NOMO-1 treated with DMSO at 0.1 percent for 48 hours (cell line): ENCODE measurements around the gene ITGAL.
"Not testable (repeated sequence)": the region's sequence is repeated elsewhere in the genome, so short reads cannot be mapped to it uniquely, and the experiment has no call there.

Experiments
- DNase-seq: peaks from one replicate; lab custom pipeline; 2025; ENCODE audit not compliant: unreplicated experiment; lab: John Stamatoyannopoulos, UW

The ITGAL gene

DNA sequence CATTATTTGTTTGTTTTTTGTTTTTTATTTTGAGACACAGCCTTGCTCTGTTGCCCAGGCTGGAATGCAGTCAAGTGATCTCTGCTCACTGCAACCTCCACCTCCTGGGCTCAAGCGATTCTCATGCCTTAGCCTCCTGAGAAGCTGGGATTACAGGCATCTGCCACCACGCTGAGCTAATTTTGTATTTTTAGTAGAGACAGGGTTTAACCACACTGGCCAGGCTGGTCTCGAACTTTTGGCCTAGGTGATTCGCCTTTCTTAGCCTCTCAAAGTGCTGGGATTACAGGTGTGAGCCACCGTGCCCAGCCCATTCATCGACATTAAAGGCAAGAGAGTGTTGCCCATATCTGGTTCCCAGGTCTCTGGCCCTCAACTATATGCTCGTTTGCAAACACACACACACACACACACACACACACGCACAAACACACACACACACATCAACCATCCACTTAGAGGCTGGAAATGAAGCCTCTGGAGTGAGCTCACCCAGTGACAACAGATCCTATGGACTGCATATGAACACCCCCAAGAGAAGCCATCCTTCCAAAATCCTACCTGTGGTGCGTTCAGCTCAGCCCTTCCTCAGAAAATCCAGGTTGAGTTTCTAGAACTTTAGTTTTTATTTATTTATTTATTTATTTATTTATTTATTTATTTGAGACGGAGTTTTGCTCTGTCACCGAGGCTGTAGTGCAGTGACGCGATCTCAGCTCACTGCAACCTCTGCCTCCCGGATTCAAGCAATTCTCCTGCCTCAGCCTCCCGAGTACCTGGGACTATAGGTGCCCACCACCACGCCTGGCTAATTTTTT, 14.6 kb upstream of the ITGAL start:
- no peak for DNase-seq

DNA sequence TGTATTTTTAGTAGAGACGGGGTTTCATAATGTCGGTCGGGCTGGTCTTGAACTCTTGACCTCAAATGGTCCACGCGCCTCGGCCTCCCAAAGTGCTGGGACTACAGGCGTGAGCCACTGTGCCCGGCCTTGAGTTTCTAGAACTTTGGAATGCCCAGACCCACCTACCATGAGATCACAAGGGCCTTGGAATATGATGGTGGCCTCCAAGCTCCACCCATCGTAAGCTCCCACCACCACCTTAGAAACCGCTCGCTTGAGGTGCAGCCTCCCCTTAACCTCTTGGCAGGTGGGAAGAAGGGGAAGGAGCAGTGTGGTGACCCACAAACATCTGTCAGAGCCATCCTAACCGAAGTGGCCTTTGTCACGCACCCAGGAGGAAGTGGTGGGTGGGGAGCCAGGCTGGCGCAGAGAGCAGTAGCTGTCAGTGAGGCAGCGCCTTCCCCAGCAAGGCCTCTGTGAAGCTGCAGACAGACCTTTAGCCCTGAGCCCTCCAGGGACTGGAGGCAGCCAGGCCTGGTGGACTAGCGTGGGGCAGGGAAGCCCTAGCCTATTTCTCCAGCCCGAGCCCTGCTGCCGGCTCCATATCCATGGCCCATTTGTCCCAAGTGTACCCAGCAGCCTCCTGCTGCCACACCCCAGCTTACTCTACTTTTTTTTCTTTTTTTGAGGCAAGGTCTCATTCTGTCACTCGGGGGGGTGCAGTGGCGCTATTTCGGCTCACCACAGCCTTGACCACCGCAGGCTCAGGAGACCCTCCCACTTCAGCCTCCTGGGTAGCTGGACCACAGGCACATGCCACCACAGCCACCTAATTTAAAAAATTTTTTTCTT, 13.8 kb upstream of the ITGAL start:
- DNase-seq: peak; percentile 98

- DNase-seq: no peak
These were observed 13.1 kb upstream of the ITGAL start for GRCh38 chr16:30459456-30459855.

DNA sequence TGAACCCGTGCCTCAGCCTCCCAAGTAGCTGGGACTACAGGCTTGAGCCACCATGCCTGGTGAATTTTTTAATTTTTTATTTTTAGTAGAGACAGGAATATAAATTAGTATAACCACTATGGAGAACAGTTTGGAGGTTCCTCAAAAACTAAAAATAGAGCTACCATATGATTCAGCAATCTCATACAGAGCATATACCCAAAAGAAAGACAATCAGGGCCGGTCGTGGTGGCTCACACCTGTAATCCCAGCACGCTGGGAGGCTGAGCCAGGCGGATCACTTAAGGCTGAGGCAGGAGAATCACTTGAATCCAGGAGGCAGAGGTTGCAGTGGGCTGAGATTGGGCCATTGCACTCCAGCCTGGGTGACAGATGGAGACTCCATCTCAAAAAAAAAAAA, 11.1 kb upstream of the ITGAL start:
- peak; percentile 37 for DNase-seq

DNA sequence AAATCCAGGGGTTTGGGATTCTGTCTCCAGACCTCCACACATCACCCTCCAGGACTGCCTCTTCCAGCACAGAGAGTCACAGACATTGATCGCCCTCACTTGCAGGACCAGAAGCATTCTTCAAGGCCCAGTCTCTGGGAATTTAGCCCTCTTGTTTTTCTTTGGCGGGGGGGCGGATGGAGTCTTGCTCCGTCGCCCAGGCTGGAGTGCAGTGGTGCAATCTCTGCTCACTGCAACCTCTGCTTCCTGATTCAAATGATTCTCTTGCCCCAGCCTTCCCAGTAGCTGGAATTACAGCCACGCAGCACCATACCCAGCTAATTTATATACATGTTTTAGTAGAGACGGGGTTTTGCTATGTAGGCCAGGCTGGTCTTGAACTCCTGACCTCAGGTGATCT, 8.5 kb upstream of the ITGAL start:
- no peak for DNase-seq

GRCh38 chr16:30470170-30470512, 2.4 kb upstream of the ITGAL start:
- DNase-seq: no peak

- no peak for DNase-seq
These were observed 1.9 kb upstream of the ITGAL start for GRCh38 chr16:30470632-30470995.

DNA sequence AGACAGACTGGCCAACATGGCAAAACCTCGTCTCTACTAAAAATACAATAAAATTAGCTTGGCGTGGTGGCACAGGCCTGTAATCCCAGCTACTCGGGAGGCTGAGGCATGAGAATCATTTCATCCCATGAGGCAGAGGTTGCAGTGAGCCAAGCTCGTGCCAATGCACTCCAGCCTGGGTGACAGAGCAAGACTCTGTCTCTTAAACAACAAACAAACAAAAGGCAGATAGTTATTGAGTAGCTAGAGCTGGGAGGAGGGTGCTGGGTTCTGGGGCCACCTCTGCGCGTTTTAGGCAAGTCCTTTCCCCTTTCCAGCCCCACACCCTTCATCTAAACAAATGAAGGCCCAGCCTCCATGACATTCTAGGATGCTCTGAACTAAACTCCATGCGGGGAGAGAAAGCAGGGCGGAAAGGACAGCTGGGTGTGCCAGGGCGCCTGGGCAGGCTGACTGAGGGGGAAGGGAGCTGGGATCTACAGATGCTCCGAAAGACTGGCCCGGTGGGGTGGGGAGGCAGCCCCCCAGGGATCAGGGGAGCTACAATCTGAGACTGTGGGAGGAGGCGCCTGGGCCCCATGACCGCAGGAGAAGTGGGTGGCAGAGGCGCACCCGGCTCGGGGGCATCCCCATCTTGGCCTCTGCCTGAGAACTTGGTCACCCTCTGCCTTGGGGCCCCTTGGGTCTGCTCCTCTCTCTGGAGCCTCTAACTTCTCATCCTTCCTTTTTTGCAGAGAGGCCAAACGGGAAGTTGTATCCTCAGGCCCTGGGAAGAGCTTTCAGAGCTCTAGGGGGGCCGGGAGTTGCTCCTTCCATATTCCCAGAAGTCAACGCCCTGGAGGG, 910 bp downstream of the ITGAL start:
- DNase-seq: peak; percentile 58

GRCh38 chr16:30474074-30474452, 1.5 kb downstream of the ITGAL start:
- no peak for DNase-seq

GRCh38 chr16:30474684-30475083, 2.1 kb downstream of the ITGAL start:
- DNase-seq: no peak

GRCh38 chr16:30476991-30477390, 4.4 kb downstream of the ITGAL start:
- DNase-seq: no peak

DNA sequence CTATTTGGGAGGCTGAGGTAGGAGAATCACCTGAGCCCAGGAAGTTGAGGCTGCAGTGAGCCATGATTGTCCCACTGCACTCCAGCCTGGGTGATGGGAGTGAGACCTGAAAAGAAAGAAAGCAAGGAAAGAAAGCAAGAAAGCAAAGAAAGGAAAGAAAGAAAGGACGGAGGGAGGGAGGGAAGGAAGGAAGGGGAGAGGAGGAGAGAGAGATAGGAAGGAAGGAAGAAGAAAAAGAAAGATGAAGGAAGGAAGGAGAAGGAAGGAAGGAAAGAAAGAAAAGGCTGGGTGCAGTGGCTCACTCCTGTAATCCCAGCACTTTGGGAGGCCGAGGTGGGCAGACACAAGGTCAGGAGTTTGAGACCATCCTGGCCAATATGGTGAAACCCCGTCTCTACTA, 5.2 kb downstream of the ITGAL start:
- not testable (repeated sequence) for DNase-seq

GRCh38 chr16:30478766-30479478, 6.4 kb downstream of the ITGAL start:
- DNase-seq: no peak

GRCh38 chr16:30481381-30481780, 8.8 kb downstream of the ITGAL start:
- DNase-seq: peak; percentile 65

DNA sequence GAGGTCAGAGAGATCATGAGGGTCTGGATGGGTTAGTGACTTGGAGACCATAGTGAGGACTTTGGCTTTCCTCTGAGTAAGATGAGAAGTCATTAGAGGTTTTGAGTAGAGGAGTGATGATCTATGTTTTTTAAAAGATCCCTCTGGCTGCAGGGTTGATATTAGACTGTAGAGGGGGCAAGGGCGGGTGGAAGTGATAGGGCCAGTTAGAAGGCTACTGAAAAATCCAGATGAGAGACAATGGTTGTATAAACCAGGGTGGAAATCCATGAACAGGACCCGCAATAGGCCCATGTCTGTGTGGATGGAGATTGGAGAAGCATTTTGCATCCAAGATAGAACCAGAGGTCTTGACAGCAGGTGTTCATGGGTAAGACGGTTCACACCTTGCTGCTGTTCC, 9.8 kb downstream of the ITGAL start:
- no peak for DNase-seq

- no peak for DNase-seq
These were observed 12.3 kb downstream of the ITGAL start for GRCh38 chr16:30484887-30485286.

GRCh38 chr16:30485818-30486436, 13.4 kb downstream of the ITGAL start:
- no peak for DNase-seq

DNA sequence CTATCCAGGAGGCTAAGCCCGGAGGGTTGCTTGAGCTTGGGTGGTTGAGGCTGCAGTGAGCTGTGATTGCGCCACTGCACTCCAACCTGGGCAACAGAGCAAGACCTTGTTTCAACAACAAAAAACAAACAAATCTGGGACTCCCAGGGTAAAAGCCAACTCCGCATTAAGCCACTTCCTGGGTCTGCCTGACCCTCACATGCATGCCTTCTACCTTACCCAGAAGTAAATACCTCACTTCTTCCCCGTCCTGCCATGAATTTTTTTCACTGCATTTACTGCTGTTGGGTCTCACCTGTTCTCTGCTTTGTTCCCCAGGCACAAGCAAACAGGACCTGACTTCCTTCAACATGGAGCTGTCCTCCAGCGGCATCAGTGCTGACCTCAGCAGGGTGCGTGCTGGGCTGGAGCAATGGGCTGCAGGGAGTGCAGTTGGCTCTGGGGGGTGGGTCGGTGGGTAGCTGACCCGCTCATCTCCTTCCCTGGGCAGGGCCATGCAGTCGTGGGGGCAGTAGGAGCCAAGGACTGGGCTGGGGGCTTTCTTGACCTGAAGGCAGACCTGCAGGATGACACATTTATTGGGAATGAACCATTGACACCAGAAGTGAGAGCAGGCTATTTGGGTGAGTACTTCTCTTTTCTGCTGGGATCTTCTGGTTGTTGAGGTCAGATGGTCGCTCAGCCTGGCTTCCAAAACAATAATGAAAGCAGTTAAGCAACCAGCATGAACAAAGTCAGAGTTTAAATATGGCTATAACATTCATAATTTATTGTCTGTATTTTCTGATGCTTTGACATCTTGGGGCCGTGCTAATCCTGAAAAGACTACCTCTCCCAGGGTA, 16.4 kb downstream of the ITGAL start:
- DNase-seq: no peak

- no peak for DNase-seq
These were observed 17.7 kb downstream of the ITGAL start for GRCh38 chr16:30490210-30490609.

DNA sequence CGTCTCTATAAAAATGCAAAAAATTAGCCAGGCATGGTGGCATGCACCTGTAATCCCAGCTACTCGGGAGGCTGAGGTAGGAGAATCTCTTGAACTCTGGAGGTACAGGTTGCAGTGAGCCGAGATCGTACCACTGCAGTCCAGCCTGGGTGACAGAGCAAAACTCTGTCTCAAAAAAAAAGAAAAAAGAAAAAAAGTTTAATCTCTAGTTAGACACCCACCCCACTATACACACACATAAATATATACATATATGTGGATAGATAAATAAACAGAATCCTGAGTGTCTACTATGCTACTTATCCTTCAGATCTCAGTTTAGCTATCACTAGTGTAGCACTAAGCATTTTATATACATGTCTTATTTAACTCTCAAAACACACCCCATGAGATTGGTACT, 18.7 kb downstream of the ITGAL start:
- no peak for DNase-seq
